ENCODE data around the gene ANO2.

DNA sequence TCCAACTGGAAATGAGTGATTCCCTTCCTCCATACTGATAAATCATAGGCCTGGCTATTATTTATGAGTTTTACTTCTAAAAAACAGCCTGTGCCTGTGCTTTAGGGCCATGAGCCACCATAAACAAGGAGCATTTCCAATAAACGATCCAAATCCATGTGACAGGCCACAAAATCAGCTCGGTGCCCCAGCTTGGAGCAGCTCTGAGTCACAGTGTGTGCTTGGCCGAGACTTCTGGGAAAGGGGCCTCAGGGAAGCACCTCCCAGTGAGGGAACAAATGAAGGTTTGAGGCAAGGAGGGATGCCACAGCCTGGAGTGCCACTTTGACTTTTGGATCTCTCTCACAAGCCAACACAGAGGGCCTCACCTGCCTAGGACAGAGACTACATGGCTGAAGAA is 322.8 kb downstream of the ANO2 start:
- no peak for TF ChIP-seq POLR2A (IDR thresholded peaks at IDR 0.05; ENCODE audit: low read length)
- no peak for TF ChIP-seq GATA1 (IDR thresholded peaks at IDR 0.05; ENCODE audit: low read depth, low read length)
